Liver (tissue), 9 donors: ENCODE data around the gene GAGE10. TPM values are rescaled to one million over a fixed set of nuclear protein-coding genes. Genes with fewer than 3 reads are reported as not detected.

Experiments
- DNase-seq: peaks from one replicate; pipeline ENCODE4 v3.0.0-alpha.2; 2017; ENCODE audit warnings: low spot score
- H3K27ac ChIP-seq, 2 donors: one replicate each; pipeline ENCODE4 v1.7.0; 2013; ENCODE audit warnings: inconsistent platforms in 2 of 2, low read length in 2 of 2, control low read depth in 1 of 2, low read depth in 1 of 2, mild to moderate bottlenecking in 1 of 2
- H3K27me3 ChIP-seq, 4 donors: one replicate each; pipeline versions ENCODE4 v1.6.1 to v1.7.0; 2013; ENCODE audit warnings: low read length in 3 of 4, inconsistent platforms in 1 of 4, mild to moderate bottlenecking in 1 of 4, moderate library complexity in 1 of 4; ENCODE audit not compliant: control insufficient read depth in 4 of 4, insufficient read depth in 4 of 4
- H3K36me3 ChIP-seq, 4 donors: one replicate each; pipeline versions ENCODE4 v1.6.1 to v1.7.0; 2013; ENCODE audit warnings: low read length in 3 of 4, mild to moderate bottlenecking in 3 of 4, low read depth in 1 of 4, moderate library complexity in 1 of 4; ENCODE audit not compliant: control insufficient read depth in 4 of 4, insufficient read depth in 3 of 4
- H3K4me1 ChIP-seq, 4 donors: one replicate each; pipeline versions ENCODE4 v1.6.1 to v1.7.0; 2013; ENCODE audit warnings: low read length in 3 of 4, mild to moderate bottlenecking in 3 of 4, moderate library complexity in 1 of 4; ENCODE audit not compliant: control insufficient read depth in 4 of 4, insufficient read depth in 4 of 4
- H3K4me3 ChIP-seq, 3 donors: one replicate each; pipeline versions ENCODE4 v1.6.1 to v1.7.0; 2013; ENCODE audit warnings: low read length in 3 of 3, control low read depth in 1 of 3, low read depth in 1 of 3, mild to moderate bottlenecking in 1 of 3
- H3K9ac ChIP-seq, 2 donors: one replicate each; pipeline ENCODE4 v1.7.0; 2013; ENCODE audit warnings: low read length in 2 of 2, mild to moderate bottlenecking in 2 of 2, moderate library complexity in 2 of 2, control low read depth in 1 of 2, low read depth in 1 of 2
- H3K9me3 ChIP-seq, 4 donors: one replicate each; pipeline versions ENCODE4 v1.6.1 to v1.7.0; 2013; ENCODE audit warnings: low read length in 3 of 4; ENCODE audit not compliant: control insufficient read depth in 4 of 4
- EGR1 ChIP-seq, 2 donors: IDR thresholded peaks; 2 replicates each; pipeline ENCODE4 v1.6.1; 2016 to 2018; ENCODE audit warnings: antibody characterized with exemption in 2 of 2, low read depth in 2 of 2
- FOXA1 ChIP-seq: IDR thresholded peaks from 2 replicates; pipeline ENCODE4 v1.6.1; 2016; ENCODE audit warnings: antibody characterized with exemption
- FOXA2 ChIP-seq: IDR thresholded peaks from 2 replicates; pipeline ENCODE4 v1.6.1; 2016; ENCODE audit warnings: antibody characterized with exemption
- GABPA ChIP-seq, 2 donors: IDR thresholded peaks in 1 of 2; conservative IDR thresholded peaks in 1 of 2; 2 replicates each; pipeline ENCODE4 v1.6.1; 2016; ENCODE audit warnings: antibody characterized with exemption in 2 of 2, mild to moderate bottlenecking in 1 of 2, moderate library complexity in 1 of 2
- HNF4A ChIP-seq, 2 donors: conservative IDR thresholded peaks; 2 replicates each; pipeline ENCODE4 v1.6.1; 2016; ENCODE audit warnings: antibody characterized with exemption in 2 of 2, mild to moderate bottlenecking in 2 of 2
- HNF4G ChIP-seq: IDR thresholded peaks from 2 replicates; pipeline ENCODE4 v1.6.1; 2016; ENCODE audit warnings: antibody characterized with exemption
- NR2F2 ChIP-seq: IDR thresholded peaks from 2 replicates; pipeline ENCODE4 v1.6.1; 2016; ENCODE audit warnings: antibody characterized with exemption
- RAD21 ChIP-seq, 2 donors: IDR thresholded peaks; 2 replicates each; pipeline ENCODE4 v1.6.1; 2016; ENCODE audit warnings: antibody characterized with exemption in 2 of 2, mild to moderate bottlenecking in 2 of 2
- RXRA ChIP-seq, 2 donors: IDR thresholded peaks; 2 replicates each; pipeline ENCODE4 v1.6.1; 2017 to 2018; ENCODE audit warnings: antibody characterized with exemption in 2 of 2, mild to moderate bottlenecking in 1 of 2
- SP1 ChIP-seq: IDR thresholded peaks from 2 replicates; pipeline ENCODE4 v1.6.1; 2018; ENCODE audit warnings: antibody characterized with exemption, mild to moderate bottlenecking
- TAF1 ChIP-seq: conservative IDR thresholded peaks from 2 replicates; pipeline ENCODE4 v1.6.1; 2016; ENCODE audit warnings: antibody characterized with exemption, mild to moderate bottlenecking
- YY1 ChIP-seq: IDR thresholded peaks from 2 replicates; pipeline ENCODE4 v1.6.1; 2016; ENCODE audit warnings: antibody characterized with exemption, mild to moderate bottlenecking
- WGBS: extraction: QIAGEN DNeasy Blood & Tissue Kit; methylation state at CpG from one replicate; pipeline ENCODE4 v1.1.7; 2013; 5-methylcytosine and 5-hydroxymethylcytosine counted together
- polyA plus RNA-seq, 2 donors: library from polyadenylated mRNA; stranded (reverse) in 1 of 2; unstranded in 1 of 2; fragments of 200-250 nt in 1 of 2; fragments of >200 nt in 1 of 2; fragmentation: Nextera tagmentation in 1 of 2; extraction: Ambion mirVana in 1 of 2; gene quantifications; one replicate each; pipeline versions ENCODE4 v1.2.1 to v1.2.3, GENCODE V29; 2013 to 2015
- total RNA-seq, 2 donors: library from RNA; depleted of rRNA; stranded (reverse); fragments of >200 nt; gene quantifications; one replicate each; pipeline ENCODE4 v1.2.3, GENCODE V29; 2014
- TF ChIP-seq, protein P1 (sequence below): IDR thresholded peaks from 2 replicates; pipeline ENCODE4 v1.6.1; 2016; ENCODE audit warnings: antibody characterized with exemption
- TF ChIP-seq, protein P2 (sequence below): IDR thresholded peaks from 2 replicates; pipeline ENCODE4 v1.6.1; 2016; ENCODE audit warnings: antibody characterized with exemption
- TF ChIP-seq, protein P3 (sequence below): IDR thresholded peaks from 2 replicates; pipeline ENCODE4 v1.6.1; 2016; ENCODE audit warnings: antibody characterized with exemption
- TF ChIP-seq, protein P4 (sequence below): fragments of 150-350 bp; IDR thresholded peaks from 2 replicates; pipeline ENCODE4 v1.5.1; 2017; ENCODE audit warnings: improper control_type of control experiment, low read depth, low read length; ENCODE audit not compliant: missing input control
- donor health status: healthy.
- donor health status: healthy.
- donor health status: healthy.
- donor health status: healthy.
- donor health status: healthy.

GAGE10 gene
- total and polyA plus RNA-seq, 4 donors = not detected

DNA sequence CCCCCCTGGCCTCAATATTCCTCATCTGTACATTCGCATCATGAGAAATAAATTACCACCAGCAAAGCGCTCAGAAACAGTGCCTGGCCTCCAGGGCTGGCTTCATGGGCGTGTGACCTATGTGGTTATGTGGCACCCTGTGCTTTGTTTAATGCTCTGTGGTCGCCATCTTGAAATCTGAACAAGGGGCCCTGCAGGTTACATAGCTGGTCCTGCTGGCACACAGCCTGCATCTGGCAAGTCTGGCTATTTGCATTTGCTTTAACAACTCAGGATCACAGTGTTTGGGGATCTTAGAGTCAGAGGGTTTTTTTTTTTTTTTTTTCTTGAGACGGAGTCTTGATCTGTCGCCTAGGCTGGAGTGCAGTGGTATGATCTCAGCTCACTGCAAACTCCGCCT is 48.8 kb upstream of the GAGE10 start (continued):
- TF ChIP-seq, protein P1, sequence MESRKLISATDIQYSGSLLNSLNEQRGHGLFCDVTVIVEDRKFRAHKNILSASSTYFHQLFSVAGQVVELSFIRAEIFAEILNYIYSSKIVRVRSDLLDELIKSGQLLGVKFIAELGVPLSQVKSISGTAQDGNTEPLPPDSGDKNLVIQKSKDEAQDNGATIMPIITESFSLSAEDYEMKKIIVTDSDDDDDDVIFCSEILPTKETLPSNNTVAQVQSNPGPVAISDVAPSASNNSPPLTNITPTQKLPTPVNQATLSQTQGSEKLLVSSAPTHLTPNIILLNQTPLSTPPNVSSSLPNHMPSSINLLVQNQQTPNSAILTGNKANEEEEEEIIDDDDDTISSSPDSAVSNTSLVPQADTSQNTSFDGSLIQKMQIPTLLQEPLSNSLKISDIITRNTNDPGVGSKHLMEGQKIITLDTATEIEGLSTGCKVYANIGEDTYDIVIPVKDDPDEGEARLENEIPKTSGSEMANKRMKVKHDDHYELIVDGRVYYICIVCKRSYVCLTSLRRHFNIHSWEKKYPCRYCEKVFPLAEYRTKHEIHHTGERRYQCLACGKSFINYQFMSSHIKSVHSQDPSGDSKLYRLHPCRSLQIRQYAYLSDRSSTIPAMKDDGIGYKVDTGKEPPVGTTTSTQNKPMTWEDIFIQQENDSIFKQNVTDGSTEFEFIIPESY = no peak
- TF ChIP-seq EGR1 (IDR thresholded peaks at IDR 0.05; ENCODE audit: low read depth in 2 of 2) (no peak), RAD21 (IDR thresholded peaks at IDR 0.05) (no peak)

DNA sequence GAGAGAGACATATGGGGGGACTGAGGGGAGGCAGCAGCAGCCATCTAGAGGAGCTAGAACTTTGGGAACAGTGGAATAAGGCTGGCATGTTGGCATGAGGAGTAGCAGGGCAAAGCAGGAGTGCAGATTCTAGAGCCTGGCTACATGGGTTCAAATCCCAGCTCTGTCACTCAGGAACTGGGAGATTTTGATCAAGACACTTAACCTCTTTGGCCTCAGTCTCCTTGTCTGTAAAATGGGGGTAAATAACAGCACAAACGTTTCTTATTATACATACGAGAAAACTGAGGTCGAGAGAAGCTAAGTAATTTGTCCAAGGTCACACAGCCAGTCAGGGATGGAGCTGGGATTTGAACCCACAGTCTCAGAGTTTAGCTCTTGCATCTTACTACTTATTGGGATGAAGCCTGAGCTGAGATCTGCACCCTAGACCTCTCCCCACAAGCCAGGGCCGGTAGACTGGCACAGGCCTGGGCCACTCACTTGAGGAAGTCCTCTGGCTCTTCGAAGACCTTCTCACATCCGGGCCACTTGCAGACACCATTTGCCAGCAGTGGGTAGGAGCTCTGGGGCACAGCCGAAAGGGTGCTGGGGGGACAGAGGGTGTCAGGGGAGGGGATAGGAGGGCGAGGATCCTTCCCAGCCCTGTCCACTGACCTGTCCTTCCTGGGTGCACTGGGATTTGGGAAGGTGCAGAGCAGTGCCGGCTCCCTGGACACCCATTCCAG is 47.0 kb upstream of the GAGE10 start:
- TF ChIP-seq HNF4G = no peak
- TF ChIP-seq, protein P2, sequence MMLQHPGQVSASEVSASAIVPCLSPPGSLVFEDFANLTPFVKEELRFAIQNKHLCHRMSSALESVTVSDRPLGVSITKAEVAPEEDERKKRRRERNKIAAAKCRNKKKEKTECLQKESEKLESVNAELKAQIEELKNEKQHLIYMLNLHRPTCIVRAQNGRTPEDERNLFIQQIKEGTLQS = no peak
- no peak for TF ChIP-seq TAF1
- no peak for TF ChIP-seq GABPA (IDR thresholded peaks at IDR 0.05 in 1 of 2, conservative IDR thresholded peaks at IDR 0.05 in 1 of 2)
- TF ChIP-seq EGR1 (IDR thresholded peaks at IDR 0.05; ENCODE audit: low read depth in 2 of 2) = no peak
- no peak for TF ChIP-seq FOXA1
- no peak for TF ChIP-seq HNF4A (conservative IDR thresholded peaks at IDR 0.05)
- TF ChIP-seq RAD21 (IDR thresholded peaks at IDR 0.05) = no peak
- TF ChIP-seq NR2F2 = no peak
- TF ChIP-seq RXRA (IDR thresholded peaks at IDR 0.05) = no peak
- TF ChIP-seq, protein P3, sequence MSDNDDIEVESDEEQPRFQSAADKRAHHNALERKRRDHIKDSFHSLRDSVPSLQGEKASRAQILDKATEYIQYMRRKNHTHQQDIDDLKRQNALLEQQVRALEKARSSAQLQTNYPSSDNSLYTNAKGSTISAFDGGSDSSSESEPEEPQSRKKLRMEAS = no peak
- TF ChIP-seq FOXA2 = no peak
- TF ChIP-seq, protein P4, sequence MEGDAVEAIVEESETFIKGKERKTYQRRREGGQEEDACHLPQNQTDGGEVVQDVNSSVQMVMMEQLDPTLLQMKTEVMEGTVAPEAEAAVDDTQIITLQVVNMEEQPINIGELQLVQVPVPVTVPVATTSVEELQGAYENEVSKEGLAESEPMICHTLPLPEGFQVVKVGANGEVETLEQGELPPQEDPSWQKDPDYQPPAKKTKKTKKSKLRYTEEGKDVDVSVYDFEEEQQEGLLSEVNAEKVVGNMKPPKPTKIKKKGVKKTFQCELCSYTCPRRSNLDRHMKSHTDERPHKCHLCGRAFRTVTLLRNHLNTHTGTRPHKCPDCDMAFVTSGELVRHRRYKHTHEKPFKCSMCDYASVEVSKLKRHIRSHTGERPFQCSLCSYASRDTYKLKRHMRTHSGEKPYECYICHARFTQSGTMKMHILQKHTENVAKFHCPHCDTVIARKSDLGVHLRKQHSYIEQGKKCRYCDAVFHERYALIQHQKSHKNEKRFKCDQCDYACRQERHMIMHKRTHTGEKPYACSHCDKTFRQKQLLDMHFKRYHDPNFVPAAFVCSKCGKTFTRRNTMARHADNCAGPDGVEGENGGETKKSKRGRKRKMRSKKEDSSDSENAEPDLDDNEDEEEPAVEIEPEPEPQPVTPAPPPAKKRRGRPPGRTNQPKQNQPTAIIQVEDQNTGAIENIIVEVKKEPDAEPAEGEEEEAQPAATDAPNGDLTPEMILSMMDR = no peak
- TF ChIP-seq YY1 = no peak
- TF ChIP-seq, protein P1 = no peak
- no peak for TF ChIP-seq SP1
- Histone ChIP-seq H3K27ac (no peak overlapping the region), H3K9ac (no peak overlapping the region), H3K4me3 (no peak overlapping the region), H3K9me3 (no peaks in the 10 kb centered on the region), H3K36me3 (no peaks in the 10 kb centered on the region), H3K4me1 (peaks cover 3 to 16% (median 5%) of the 10 kb centered on the region in 4 donors), H3K27me3 (no peaks in the 10 kb centered on the region)
- DNase-seq = no peak
- WGBS = 91% methylated on average over 9 of the region's 9 CpGs
